Nephron progenitor cell (in vitro differentiated cells): ENCODE measurements around the gene YBX3.

Source experiments
- DNase-seq: peaks from one replicate; pipeline ENCODE4 v3.0.0; 2021
- H3K27ac Mint-ChIP-seq: 2 replicates; pipeline ENCODE4 v1.8.0; 2021; ENCODE audit warnings: mild to moderate bottlenecking, moderate library complexity, mixed read lengths
- H3K27me3 Mint-ChIP-seq: 2 replicates; pipeline ENCODE4 v1.8.0; 2021; ENCODE audit warnings: mild to moderate bottlenecking, low read depth, mixed read lengths; ENCODE audit not compliant: poor library complexity
- H3K36me3 Mint-ChIP-seq: 2 replicates; pipeline ENCODE4 v1.8.0; 2021; ENCODE audit warnings: low read depth, mixed read lengths
- H3K4me1 Mint-ChIP-seq: 2 replicates; pipeline ENCODE4 v1.8.0; 2021; ENCODE audit warnings: mixed read lengths
- H3K4me3 Mint-ChIP-seq: 2 replicates; pipeline ENCODE4 v1.8.0; 2021; ENCODE audit warnings: mild to moderate bottlenecking, moderate library complexity, mixed read lengths
- H3K9me3 Mint-ChIP-seq: 2 replicates; pipeline ENCODE4 v1.8.0; 2021; ENCODE audit warnings: mild to moderate bottlenecking, moderate library complexity, mixed read lengths
- TF ChIP-seq, protein P1 (sequence below): fragments of 200-600 bp; sonication (generic); IDR thresholded peaks from 2 replicates; pipeline ENCODE4 v1.5.0; 2021; ENCODE audit warnings: antibody characterized with exemption

The YBX3 gene

GRCh38 chr12:10701131-10701681 is 21.9 kb downstream of the YBX3 start:
- Mint-ChIP-seq H3K36me3 (peaks cover 76% of the 10 kb centered on the region), H3K9me3 (no peaks in the 10 kb centered on the region), H3K27me3 (no peaks in the 10 kb centered on the region), H3K27ac (peak overlapping the region; percentile 52), H3K4me1 (no peaks in the 10 kb centered on the region), H3K4me3 (no peak overlapping the region)
- TF ChIP-seq, protein P1, sequence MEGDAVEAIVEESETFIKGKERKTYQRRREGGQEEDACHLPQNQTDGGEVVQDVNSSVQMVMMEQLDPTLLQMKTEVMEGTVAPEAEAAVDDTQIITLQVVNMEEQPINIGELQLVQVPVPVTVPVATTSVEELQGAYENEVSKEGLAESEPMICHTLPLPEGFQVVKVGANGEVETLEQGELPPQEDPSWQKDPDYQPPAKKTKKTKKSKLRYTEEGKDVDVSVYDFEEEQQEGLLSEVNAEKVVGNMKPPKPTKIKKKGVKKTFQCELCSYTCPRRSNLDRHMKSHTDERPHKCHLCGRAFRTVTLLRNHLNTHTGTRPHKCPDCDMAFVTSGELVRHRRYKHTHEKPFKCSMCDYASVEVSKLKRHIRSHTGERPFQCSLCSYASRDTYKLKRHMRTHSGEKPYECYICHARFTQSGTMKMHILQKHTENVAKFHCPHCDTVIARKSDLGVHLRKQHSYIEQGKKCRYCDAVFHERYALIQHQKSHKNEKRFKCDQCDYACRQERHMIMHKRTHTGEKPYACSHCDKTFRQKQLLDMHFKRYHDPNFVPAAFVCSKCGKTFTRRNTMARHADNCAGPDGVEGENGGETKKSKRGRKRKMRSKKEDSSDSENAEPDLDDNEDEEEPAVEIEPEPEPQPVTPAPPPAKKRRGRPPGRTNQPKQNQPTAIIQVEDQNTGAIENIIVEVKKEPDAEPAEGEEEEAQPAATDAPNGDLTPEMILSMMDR = no peak
- no peak for DNase-seq

DNA sequence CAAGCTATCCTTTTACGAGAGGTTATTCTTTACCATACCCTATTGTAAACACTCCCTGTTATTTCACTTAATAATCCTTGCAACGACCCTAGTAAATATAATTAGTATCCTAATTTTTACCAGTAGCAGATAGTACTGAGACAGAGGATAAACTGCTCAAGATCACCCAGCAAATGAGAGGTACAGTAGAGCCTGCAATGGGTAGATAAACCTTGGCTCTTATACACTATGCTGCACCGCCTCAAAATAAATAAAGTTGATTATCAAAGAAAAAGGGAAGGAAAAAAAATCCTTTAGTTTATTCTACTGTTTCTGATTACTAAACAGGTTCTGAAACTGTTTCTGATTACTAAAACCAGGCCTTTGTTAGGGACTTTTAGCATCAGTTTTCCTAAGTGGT is 22.5 kb downstream of the YBX3 start:
- Mint-ChIP-seq H3K4me3 (no peak overlapping the region), H3K27ac (peak overlapping the region; percentile 37), H3K4me1 (no peaks in the 10 kb centered on the region), H3K36me3 (peaks cover 76% of the 10 kb centered on the region), H3K27me3 (no peaks in the 10 kb centered on the region), H3K9me3 (no peaks in the 10 kb centered on the region)
- no peak for DNase-seq
- TF ChIP-seq, protein P1 = no peak

GRCh38 chr12:10697862-10698261 is 25.3 kb downstream of the YBX3 start:
- H3K4me1 Mint-ChIP-seq = no peaks in the 10 kb centered on the region
- DNase-seq = no peak
- H3K9me3 Mint-ChIP-seq = no peaks in the 10 kb centered on the region
- H3K36me3 Mint-ChIP-seq = peaks cover 89% of the 10 kb centered on the region
- no peak overlapping the region for H3K4me3 Mint-ChIP-seq
- TF ChIP-seq, protein P1 = no peak
- no peak overlapping the region for H3K27ac Mint-ChIP-seq
- H3K27me3 Mint-ChIP-seq = no peaks in the 10 kb centered on the region

DNA sequence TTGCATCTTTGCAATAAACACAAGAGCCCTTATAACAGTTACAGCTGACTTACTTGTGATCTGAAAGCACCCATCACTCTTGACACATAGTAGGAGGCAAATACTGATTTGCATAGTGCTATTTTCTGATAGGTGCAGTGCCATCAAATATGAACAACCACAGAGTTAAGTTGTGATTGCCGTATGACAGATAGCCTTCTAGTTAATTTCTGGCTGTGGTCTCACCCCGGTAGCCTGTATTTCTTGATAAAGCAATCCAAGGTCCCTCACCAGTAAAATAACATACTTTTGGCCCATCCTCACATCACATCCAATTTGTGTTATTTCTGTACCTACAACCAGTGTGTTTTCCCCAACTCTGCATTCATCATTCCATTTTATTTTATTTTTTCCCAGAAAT is 26.0 kb downstream of the YBX3 start:
- no peak overlapping the region for H3K27ac Mint-ChIP-seq
- H3K9me3 Mint-ChIP-seq = no peaks in the 10 kb centered on the region
- no peaks in the 10 kb centered on the region for H3K27me3 Mint-ChIP-seq
- no peak for DNase-seq
- H3K4me3 Mint-ChIP-seq = no peak overlapping the region
- no peaks in the 10 kb centered on the region for H3K4me1 Mint-ChIP-seq
- TF ChIP-seq, protein P1 = no peak
- peaks cover 87% of the 10 kb centered on the region for H3K36me3 Mint-ChIP-seq

DNA sequence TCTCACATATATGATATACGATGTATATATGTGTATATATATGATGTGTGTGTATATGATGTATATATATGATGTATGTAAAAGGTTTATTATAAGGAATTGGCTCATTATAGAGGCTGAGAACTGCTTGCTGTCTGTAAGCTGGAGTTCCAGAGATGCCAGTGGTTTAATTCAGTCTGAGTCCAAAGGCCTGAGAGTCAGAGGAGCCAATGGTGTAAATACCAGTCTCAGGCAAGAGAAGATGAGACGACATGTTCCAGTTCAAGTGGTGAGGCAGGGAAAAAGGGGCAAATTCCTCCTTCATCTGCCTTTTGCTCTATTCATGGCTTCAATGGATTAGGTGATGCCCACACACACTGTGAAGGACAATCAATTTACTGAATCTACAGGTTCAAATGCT is 32.2 kb downstream of the YBX3 start:
- peaks cover 8% of the 10 kb centered on the region for H3K9me3 Mint-ChIP-seq
- DNase-seq = no peak
- no peak overlapping the region for H3K27ac Mint-ChIP-seq
- peaks cover 29% of the 10 kb centered on the region for H3K36me3 Mint-ChIP-seq
- H3K4me3 Mint-ChIP-seq = no peak overlapping the region
- TF ChIP-seq, protein P1 = no peak
- peaks cover 7% of the 10 kb centered on the region for H3K27me3 Mint-ChIP-seq
- H3K4me1 Mint-ChIP-seq = no peaks in the 10 kb centered on the region

GRCh38 chr12:10689146-10689545 is 34.0 kb downstream of the YBX3 start:
- Mint-ChIP-seq H3K4me1 (no peaks in the 10 kb centered on the region), H3K36me3 (peaks cover 13% of the 10 kb centered on the region), H3K9me3 (peaks cover 8% of the 10 kb centered on the region), H3K4me3 (no peak overlapping the region), H3K27ac (no peak overlapping the region), H3K27me3 (peaks cover 7% of the 10 kb centered on the region)
- TF ChIP-seq, protein P1 = no peak
- no peak for DNase-seq
